ENCODE results near the gene GOLGA6L10.
"Not testable (repeated sequence)": the region's sequence is repeated elsewhere in the genome, so short reads cannot be mapped to it uniquely, and the experiment has no call there.

The GOLGA6L10 gene

DNA sequence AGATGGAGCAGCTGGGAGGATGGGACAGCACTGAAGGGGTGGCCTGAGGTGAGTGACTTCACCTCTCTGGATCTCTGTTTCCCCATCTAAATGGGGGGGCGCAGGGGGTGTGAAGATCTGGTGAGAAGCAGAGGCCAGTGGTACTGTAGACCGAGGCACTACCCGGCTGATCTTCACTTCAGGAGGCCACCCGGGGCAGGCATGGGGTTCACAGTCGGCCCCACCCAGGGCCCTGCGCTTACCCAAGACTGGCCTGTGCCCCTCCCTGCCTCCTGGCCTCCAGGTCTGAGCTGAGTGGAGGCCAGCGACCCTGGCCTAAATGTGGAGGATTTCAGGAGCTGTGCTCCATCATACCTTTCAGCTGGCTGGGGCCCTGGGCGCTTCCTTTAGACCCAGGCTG, 31.0 kb downstream of the GOLGA6L10 start:
- in situ Hi-C loops (cut with MboI; ENCODE audit: low sequenced_read_pairs), result not testable (repeated sequence)

DNA sequence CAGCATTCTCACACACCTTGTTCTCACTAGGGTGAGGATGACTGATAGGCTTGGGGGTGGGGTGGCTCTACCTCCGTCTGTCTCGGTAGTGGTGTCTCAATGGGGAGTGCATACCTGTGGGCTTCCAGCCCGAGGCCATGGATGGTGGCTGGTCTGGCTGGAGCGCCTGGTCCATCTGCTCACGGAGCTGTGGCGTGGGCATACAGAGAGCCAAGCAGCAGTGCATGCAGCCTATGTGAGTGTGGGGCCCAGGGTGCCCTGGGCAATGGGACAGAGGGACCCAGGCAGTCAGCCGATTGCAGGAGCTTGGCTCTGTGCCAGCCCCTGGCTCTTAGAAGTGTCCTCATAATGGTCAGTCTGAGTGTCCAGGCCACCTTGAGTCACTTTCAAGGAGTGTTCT, 31.8 kb downstream of the GOLGA6L10 start:
- in situ Hi-C loops (cut with MboI; ENCODE audit: low sequenced_read_pairs), result not testable (repeated sequence)

DNA sequence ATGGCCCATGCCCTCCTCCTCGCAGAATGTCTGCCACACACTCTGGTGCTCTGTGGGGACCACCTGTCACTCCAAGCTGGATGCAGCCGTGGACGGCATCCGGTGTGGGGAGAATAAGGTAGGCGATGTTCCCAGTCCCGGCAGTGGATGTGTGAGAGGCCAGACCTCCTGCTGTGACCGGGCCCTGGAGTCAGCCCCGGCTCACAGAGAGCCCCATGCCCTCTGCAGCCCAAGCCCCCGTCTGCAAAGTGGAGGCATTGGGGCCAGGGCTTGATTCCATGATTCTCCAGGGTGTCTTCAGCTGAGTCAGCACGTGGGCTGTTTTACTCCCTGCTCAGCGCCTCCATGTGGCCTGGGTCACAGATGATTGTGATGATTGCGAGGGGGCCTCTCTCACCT, 32.2 kb downstream of the GOLGA6L10 start:
- in situ Hi-C loops (cut with MboI; ENCODE audit: low sequenced_read_pairs), result no loop called here

DNA sequence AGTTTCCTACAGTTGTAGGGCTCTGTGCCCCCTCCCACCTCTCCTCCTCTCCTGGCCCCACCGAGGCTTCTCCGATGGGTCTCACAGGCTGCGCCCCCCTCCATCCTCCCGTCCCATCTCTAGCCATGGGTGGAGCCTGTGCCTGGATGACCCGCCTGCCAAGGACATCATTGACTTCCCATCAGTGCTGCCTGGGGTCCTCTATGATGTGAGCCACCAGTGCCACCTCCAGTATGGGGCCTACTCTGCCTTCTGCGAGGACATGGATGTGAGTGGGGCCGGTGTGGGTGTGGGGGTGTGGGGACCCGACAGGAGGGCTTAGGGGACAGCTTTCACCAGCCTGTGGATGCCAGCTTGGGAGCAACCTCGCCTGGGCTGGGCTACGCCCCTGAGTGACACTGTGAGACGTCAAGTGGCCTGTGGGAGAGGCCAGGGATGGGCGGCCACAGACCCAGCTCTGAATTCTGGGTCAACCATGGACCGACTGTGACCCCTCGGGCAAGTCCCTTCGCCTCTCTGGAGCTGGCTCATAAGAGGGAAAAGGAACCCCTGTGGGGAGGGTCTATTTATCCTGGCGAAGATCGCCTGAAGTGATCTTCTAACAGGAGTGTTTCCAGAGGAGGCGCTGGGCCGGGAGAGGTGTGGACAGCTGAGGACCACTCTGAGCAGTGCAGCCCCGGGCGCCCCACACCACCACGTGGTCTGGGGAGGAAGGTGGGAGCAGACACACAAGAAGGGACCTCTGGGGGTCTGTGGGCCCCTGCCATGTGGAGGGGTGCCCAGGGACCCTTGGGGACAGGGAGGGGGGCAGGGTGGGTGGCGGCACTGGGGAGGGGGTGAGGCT, 32.8 kb downstream of the GOLGA6L10 start:
- in situ Hi-C loops (cut with MboI; ENCODE audit: low sequenced_read_pairs), result not testable (repeated sequence)

DNA sequence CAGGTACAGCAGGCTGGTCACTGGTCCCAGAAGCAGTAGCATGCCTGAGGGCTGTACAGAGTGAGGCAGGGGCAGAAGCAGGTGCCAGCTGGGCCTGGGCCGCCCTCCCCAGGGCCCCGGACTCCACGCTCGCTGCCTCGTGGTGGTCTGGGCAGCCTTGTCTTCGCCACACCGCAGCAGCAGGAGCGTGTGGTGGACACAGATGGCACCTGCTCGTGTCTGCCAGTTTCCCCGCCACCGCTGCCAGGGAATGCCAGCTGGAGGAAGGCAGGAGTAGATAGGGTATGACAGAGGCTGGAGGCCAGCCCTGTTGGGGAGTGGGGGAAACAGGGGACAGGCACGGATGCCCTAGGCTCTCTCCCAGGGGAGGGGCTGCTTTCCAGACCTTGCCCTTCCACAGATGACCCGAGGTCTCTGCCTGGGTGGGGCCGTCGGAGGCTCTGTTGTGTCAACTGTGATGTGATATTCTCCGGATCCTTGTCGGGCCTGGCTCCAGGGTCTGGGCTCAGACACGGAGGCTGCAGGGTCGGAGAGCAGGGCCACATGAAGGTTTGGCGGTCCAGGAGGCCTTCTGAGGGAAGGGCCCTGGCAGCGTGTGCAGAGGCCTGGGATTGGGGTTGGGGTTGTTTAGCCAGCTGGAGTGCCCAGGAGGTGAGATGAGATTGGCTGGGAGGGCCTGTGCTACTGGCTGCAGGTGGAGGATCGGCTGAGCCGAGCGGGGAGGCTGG, 33.6 kb downstream of the GOLGA6L10 start:
- in situ Hi-C loops (cut with MboI; ENCODE audit: low sequenced_read_pairs), result no loop called here

DNA sequence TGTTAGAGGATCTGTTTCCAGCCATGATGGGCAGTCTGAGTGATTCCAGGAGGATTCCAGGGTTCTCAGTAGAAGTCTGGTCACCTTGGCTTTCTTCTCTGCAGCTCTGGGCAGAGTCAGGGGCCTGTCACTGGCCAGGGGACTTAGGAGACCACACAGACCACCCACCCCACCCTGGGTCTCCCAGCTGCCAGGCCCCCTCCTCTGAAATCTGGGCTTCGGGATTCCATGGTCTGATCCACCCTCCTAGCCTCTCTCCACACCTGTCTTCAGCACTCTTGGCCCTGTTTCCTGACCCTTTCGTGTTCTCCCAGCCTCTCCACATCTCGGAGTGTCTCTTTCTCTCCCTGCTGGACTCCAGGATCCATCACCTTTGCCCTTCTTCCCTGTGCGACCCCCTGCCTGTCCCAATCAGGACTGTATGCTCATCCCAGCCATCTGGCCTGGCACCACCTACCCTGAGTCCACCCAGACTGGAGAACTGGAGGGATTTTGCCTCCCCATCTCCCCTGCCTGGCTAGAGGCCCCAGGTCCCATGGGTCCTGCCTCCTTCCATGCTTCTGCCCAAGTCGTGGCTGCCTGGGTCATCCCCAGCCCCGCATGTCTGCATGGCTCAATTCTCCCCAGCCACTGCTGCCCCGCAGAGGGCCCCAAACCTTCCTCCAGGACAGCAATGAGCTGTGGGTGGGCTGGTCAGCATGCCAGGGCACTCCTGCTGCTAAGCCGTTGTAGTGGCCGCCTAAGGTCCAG, 34.3 kb downstream of the GOLGA6L10 start:
- in situ Hi-C loops (cut with MboI; ENCODE audit: low sequenced_read_pairs), result no loop called here

DNA sequence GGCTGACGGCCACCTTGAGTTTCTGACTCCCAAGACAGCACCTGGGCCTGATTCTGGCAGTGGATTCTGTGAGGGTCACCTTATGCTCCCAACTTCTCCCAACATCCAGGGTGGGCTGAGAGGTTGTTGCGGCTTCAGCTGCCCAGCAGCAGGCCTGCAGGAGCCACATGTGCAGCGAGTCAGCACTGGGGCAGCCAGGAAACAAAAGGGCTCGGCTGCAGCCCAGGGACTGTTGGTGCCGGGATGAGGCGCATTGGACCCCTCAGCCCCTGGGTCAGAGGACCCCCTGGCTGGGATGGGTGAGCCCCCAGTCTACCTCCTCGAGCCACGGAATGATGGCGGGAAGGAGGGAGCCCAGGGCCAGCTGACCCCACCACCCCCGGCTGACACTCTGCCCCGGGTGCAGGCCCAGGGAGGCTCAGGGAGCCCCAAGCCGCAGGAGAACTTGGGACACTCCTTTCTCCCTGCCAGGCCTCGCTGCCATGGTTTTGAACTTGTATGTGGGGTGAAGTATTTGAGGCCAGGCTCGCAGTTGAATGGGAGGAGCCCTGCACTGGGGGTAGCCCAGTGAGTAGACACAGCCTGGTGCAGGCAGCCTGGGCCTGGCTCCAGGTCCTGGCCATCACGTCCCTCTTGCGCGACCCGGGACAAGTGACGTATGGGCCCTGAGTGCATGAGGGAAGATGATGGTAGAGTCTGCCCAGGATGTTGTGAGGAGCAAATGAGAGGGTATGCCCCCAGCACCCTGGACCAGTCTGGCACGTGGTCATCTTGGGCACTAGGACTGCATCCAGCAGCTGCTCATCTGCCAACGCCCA, 35.1 kb downstream of the GOLGA6L10 start:
- in situ Hi-C loops (cut with MboI; ENCODE audit: low sequenced_read_pairs), result not testable (repeated sequence)

DNA sequence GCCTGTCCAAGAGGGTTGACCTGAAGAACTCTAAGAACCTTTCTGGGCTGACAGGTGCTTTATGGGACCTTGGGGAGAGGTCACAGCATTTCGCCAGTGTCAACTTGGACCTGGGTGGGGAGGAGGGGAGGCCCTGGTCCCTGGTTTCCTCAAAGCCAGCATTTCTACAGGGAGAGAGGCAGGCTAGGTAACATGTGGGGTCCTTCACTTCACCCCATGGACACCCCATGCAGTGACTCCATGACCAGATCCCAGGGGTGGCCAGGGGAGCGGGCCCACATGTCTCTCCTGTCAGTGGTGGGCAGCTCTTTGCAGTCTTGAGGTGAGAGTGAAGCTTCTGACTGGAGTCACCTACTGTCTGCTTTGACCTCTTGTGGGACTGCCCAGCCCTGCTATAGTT, 35.8 kb downstream of the GOLGA6L10 start:
- in situ Hi-C loops (cut with MboI; ENCODE audit: low sequenced_read_pairs), result no loop called here

DNA sequence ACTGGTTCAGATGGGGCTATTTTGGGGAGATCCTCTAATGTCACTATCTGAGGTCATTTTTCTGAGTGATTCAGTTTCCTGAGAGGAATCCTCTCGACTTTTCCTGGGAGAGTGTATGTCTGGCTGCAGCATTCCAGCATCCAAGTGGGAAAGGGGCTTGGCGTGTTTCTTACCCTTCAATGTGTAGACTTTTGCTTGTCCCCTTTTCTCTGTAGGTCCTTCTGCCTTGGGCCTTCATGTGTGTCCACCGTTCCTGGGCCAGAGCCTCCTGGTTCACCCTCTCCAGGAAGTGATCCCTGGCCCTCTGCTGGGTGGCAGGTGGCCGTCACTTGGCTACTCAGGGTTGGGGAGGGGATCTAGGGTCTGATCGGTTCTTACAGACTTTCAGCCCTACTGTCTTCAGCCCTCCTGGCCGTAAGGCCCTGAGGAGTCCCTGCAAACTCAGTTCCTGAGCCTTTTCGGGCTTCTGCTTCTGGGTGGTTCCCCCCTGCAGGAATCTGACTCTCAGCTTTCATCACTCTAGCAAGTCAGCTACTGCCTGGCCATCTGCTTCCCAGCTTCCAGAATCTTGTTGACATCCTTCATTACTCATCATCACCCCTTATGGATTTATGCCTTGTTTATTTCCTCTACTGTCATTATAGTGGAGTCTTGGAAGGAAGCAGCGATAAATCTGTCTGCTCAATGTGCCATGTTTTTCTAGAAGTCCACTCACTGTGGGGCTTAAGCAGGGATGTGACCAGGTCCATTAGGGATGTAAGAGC, 36.5 kb downstream of the GOLGA6L10 start:
- in situ Hi-C loops (cut with MboI; ENCODE audit: low sequenced_read_pairs), result no loop called here

DNA sequence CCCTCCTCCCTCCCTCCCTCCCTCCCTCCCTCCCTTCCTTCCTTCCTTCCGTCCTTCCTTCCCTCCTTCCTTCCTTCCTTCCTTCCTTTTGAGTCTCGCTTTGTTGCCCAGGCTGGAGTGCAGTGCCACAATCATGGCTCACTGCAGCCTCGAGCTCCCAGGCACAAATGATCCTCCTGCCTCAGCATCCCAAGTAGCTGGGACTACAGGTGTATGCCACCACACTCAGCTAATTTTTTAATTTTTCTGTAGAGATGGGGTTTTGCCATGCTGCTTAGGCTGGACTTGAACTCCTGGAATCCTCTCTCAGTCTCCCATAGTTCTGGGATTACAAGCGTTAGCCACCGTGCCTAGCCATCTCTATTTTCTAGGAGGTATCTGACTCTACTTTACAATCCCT, 38.0 kb downstream of the GOLGA6L10 start:
- in situ Hi-C loops (cut with MboI; ENCODE audit: low sequenced_read_pairs), result not testable (repeated sequence)

DNA sequence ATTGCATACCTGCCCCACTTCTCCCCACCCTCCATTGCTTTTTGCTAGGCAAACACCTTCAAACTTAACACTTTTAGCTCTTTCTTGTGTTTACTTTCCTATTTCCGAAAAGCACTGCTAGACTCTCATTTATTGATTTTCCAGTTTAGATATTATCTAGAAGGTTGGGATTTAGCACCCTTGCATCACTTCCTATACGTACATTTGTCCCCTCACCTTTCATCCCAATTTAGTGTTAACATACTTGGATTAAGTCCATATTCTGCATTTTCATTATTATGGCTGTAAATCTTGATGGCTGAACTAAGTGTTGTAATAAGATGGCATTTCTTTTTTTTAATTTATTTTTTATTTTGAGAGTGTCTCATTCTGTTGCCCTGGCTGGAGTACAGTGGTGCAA, 39.5 kb downstream of the GOLGA6L10 start:
- in situ Hi-C loops (cut with MboI; ENCODE audit: low sequenced_read_pairs), result no loop called here

DNA sequence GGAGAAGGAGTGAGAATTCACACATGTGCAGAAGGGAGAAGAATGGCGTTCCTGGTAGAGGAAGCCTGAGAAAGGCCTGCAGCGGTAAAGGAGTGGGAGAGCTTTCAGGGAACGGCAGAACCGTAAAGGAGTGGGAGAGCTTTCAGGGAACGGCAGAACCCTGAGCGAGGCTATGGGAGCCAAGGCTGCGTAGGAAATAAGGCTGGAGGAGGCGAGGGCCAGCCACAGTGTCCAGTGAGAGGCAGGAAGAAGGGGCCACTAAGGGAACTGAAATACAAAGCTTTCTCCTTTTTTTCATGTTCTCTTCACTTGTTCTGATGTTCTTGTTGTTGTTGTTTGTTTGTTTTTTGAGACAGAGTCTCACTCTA, 41.6 kb downstream of the GOLGA6L10 start:
- in situ Hi-C loops (cut with MboI; ENCODE audit: low sequenced_read_pairs), result no loop called here

DNA sequence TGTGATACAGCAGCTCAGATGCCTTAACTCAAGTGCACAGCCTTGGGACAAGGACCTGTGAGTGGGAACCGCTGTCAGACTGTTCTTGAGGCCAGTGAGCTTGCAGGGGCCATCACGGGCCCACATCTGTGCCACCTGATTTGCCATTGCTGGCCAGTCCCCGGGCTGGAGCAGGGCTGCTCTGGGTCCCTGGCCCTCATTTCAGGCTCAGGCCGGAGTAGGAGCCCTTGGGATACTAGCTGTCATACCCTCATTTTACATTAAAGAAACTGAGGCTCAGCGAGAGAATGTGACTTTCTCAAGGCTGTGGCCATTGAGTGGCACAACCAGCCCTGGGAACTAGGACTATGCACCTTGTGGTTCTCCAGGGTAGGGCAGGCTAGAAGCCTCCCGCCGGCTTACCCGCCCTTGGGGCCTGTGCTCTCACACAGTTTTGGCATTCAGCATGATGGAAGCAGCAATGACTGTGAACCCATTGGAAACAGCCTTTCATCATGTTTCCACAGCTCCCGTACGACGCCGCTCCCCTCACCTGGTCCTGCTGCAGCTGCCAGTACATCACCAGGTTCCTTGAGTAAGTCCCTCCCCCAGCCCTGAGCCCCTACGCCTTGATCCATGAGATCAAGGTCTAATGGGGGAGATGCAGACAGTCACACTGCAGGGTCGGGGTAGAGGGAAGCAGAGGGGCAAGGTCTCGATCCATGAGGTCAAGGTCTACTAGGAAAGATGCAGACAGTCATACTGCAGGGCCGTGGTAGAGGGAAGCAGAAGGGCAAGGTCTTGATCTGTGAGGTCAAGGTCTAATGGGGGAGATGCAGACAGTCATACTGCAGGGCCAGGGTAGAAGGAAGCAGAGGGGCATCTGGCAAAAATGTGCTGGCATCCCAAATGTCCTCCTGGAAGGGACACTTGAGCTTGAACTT, 42.2 kb downstream of the GOLGA6L10 start:
- in situ Hi-C loops (cut with MboI; ENCODE audit: low sequenced_read_pairs), result no loop called here

DNA sequence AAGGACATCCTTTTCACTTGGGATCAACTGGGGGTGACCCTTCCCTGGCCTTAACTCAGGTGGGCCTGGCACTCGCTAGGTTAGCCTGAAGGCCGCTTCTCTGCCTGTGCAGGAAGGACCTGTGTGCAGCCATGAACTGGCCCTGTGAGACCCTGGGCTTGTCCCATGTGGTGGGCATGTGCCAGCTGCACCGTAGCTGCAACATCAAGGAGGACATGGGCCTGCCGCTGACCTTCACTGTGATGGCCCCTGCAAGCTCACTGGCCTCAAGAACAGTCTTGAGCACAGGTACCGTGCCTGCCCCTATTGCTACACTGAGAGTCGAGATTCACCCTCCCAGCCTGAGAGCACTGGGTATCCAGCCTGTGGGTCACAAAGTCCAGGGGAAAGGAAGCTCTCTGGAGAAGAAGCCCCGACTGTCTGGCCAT, 43.6 kb downstream of the GOLGA6L10 start:
- in situ Hi-C loops (cut with MboI; ENCODE audit: low sequenced_read_pairs), result no loop called here

DNA sequence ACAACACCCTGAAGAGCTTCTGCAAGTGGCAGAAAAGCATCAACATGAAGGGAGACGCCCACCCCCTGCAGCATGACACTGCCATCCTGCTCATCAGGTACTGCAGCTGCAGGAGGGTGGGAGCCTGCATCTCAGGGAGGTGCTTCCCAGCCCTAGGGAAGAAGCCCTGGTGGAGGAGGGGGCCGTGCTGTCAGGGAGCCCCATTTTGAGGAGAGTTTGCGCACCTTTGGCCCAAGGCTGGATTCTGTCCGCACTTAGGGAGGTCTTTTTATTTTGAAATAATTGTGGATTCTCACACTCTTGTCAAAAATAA, 44.5 kb downstream of the GOLGA6L10 start:
- in situ Hi-C loops (cut with MboI; ENCODE audit: low sequenced_read_pairs), result no loop called here

DNA sequence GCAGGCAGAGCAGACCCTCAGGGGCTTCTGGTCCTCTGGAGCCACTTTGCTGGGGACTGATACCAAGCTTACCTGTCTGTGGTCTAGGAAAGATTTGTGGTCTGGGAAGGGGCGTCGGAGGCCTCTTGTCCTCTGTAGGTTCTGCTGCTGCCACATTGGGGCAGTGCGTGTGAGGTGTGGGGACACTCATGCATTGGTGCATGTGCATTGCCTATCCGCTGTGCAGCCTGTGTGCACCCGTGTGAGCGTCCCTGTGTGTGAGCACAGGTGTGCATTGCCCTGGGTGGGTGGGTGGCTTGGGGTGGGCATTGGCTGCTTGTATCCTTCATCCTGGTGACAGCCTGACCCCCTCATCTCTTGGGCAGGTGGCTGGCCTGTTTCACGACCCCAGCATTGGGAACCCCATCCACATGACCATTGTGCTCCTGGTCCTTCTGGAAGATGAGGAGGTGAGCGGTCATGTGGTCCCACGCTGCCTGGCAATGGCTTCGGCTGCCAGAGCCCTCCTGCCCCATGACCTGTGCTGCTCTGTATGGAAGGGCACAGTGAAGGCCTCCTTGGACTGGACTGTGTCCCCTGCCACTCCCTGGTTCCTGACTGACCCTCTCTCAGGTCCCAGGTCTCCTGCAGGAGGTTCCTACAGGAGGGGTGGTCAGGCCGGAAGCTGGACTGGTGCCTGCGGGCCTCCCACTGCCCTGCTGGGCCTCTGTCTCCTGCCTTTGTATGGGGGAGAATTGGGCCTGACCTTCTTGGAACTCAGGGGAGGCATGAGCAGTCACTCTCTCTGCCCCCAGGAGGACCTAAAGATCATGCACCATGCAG, 45.1 kb downstream of the GOLGA6L10 start:
- in situ Hi-C loops (cut with MboI; ENCODE audit: low sequenced_read_pairs), result no loop called here

DNA sequence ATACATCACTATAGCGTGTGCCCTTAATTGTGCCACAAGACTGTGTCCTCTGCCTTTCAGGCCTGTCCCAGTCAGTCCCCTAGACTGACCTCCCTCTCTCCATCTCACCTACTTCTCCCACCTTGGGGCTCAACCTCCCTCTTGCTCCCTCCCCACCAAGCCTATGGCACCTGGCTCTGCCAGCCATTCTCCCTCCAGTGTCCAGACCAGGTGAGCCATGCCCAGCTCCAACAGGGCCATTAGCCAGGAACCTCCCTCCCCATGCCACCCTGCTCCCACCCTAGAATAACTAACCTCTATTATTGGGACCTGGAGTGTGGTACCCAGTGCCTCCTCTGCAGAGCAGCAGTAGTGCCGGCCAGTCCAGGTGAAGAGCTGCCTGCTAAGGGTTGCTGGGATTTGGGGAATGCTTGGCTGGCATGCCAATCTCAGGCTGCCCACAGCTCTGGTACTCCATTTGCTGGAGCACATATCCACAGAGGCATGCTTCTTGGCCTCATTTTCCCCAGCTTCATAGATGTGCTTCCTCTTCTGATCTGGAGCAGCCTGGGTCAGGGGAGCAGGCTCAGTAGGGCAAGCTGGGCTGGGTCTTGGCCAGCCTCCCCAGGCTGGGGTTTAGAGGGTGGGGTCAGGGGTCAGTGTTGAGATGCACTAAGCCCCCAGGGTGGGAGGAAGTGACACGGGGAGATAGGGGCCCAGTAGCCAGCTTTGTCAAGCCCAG, 47.8 kb downstream of the GOLGA6L10 start:
- in situ Hi-C loops (cut with MboI; ENCODE audit: low sequenced_read_pairs), result no loop called here

DNA sequence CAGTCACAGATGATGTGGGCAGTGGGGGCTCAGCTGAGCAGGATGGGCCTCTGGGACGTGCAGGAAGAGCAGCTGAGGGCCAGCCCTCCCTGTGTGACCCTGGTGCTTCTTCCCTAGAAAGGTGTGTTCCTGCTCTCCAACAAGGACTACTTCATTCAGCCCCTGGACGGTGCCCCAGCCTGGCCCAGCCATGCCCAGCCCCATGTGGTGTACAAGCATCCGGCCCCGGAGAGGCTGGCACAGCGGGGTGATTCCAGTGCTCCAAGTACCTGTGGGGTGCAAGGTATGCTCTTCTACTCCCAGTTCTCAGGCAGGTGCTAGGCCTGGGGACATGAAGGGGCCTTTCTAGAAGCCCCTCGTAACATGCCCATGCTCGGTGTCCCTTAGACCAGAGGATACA, 48.4 kb downstream of the GOLGA6L10 start:
- in situ Hi-C loops (cut with MboI; ENCODE audit: low sequenced_read_pairs), result no loop called here
